ENCODE results near the gene UBR2. TPM values are rescaled to one million over a fixed set of nuclear protein-coding genes. Genes with fewer than 3 reads are reported as not detected.
A peak's percentile ranks its signal among the peaks of the same experiment; 100 is the strongest.

The UBR2 gene
- total and polyA plus RNA-seq, 2 of the 13 experiments (the other 11 are each of a cell fraction or from before 2014, with no cell fraction given): 17.6 to 29.3 TPM

DNA sequence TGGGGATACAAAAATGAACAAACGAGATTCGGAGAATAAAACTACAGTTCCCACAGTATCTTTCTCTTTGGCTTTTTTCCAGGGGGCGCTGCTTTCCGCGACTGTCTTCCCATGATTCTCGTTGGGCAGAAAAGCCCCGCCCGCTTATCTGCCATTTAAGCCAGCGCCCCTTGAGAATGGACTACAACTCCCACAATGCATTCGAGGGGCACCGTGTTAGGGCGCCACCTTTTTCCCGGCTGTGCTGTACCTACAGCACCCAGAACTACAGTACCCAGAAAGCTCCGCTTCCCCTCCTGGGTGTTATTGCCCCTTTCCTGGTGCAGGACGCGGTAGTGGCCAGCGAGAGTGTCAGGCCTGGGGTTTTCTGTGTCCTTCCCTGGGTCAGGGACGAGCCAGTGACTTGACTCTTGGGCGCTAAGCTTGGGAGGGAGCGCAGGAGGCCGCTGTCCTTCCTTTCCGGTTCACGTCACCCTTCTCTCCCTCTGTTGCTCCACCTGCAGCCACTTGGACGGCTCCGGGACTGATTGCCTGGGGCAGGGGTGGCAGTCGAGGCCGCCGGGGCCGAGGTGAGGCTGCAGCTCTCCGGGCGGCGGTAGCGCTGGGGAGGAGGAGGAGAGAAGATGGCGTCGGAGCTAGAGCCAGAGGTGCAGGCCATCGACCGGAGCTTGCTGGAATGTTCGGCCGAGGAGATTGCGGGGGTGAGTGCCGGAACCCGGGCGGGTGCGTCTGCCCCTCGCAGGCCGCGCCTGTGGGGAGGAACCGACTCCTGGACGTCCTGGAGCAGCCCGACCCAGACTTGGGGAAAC lies at the start of gene UBR2 (continued):
- TF ChIP-seq ZNF350 (CRISPR knock-in tag; IDR thresholded peaks at IDR 0.05; ENCODE audit: borderline replicate concordance, low read depth): peak; percentile 97; the same call in 1 of the 2 replicates
- TF ChIP-seq ARNTL (CRISPR knock-in tag; IDR thresholded peaks at IDR 0.05): no peak; the same call in 1 of the 2 replicates
- TF ChIP-seq ZNF512B (CRISPR knock-in tag; IDR thresholded peaks at IDR 0.05; ENCODE audit: borderline replicate concordance): no peak
- TF ChIP-seq MTA1 (CRISPR knock-in tag; IDR thresholded peaks at IDR 0.05; ENCODE audit: borderline replicate concordance): peak; percentile 68; the same call in 1 of the 2 replicates
- no peak; the same call in 1 of the 2 replicates for TF ChIP-seq ZNF12 (CRISPR knock-in tag; IDR thresholded peaks at IDR 0.05)
- TF ChIP-seq MXD1 (CRISPR knock-in tag; IDR thresholded peaks at IDR 0.05): peak; percentile 89
- no peak; the same call in 1 of the 2 replicates for TF ChIP-seq CBX2 (IDR thresholded peaks at IDR 0.05; ENCODE audit: low read depth, low read length)
- no peak; the same call in 1 of the 2 replicates for TF ChIP-seq CBX2 (CRISPR knock-in tag; IDR thresholded peaks at IDR 0.05; ENCODE audit: low read depth)
- peak; percentile 22; the same call in 1 of the 2 replicates for TF ChIP-seq ZFP41 (CRISPR knock-in tag; IDR thresholded peaks at IDR 0.05; ENCODE audit: borderline replicate concordance)
- peak; percentile 71 for TF ChIP-seq TBX3 (IDR thresholded peaks at IDR 0.05; ENCODE audit: borderline replicate concordance)
- TF ChIP-seq, protein P1, sequence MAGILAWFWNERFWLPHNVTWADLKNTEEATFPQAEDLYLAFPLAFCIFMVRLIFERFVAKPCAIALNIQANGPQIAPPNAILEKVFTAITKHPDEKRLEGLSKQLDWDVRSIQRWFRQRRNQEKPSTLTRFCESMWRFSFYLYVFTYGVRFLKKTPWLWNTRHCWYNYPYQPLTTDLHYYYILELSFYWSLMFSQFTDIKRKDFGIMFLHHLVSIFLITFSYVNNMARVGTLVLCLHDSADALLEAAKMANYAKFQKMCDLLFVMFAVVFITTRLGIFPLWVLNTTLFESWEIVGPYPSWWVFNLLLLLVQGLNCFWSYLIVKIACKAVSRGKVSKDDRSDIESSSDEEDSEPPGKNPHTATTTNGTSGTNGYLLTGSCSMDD (CRISPR knock-in tag; IDR thresholded peaks at IDR 0.05): no peak
- TF ChIP-seq HNF1A (IDR thresholded peaks at IDR 0.05; ENCODE audit: low read depth): peak; percentile 74
- TF ChIP-seq HNF1A (CRISPR knock-in tag; IDR thresholded peaks at IDR 0.05; ENCODE audit: borderline replicate concordance): peak; percentile 87; the same call in 1 of the 2 replicates
- TF ChIP-seq HNRNPUL1 (IDR thresholded peaks at IDR 0.05; ENCODE audit: low read depth, low read length): no peak
- no peak for TF ChIP-seq ZNF660 (CRISPR knock-in tag; IDR thresholded peaks at IDR 0.05; ENCODE audit: borderline replicate concordance, low read depth)
- peak; percentile 76 for TF ChIP-seq ZBTB7A (CRISPR knock-in tag; IDR thresholded peaks at IDR 0.05)
- TF ChIP-seq PTBP1 (IDR thresholded peaks at IDR 0.05; ENCODE audit: low read depth, low read length, poor library complexity, severe bottlenecking): peak; percentile 38
- no peak for TF ChIP-seq MLLT10 (CRISPR knock-in tag; IDR thresholded peaks at IDR 0.05)
- peak; percentile 94 for TF ChIP-seq ZNF761 (CRISPR knock-in tag; conservative IDR thresholded peaks at IDR 0.05)
- no peak for TF ChIP-seq PHB2 (IDR thresholded peaks at IDR 0.05; ENCODE audit: partially characterized antibody)
- TF ChIP-seq ZNF839 (CRISPR knock-in tag; IDR thresholded peaks at IDR 0.05; ENCODE audit: borderline replicate concordance): peak; percentile 94; the same call in 1 of the 2 replicates
